Fibroblast of skin of scalp (primary cell): Measurements from ENCODE around the gene MRM2.

Source experiments
- DNase-seq: peaks from one replicate; pipeline ENCODE4 v3.0.0-alpha.2; 2013

Gene MRM2

GRCh38 chr7:2220506-2220905 lies 21.5 kb downstream of the MRM2 start:
- DNase-seq, result no peak

GRCh38 chr7:2220030-2220429 lies 22.0 kb downstream of the MRM2 start:
- DNase-seq, result no peak

DNA sequence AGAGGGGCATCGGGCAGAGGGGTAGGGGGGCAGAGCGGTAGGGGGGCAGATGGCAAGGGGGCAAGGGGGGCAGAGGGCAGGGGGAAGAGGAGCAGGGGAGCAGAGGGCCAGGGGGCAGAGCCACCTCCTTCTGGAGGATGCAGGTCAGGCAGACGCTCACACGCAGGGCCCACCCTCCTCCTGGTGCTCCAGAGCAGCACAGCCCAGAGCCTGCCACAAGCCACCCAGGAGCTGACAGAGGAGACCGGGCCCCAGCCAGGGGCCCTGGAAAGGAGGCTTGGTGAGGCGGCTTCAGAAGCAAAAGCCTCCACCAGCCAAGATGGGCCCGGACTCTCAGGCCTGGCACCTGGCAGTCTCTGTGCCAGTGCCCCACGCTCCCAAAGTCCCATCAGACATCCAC lies 22.4 kb downstream of the MRM2 start:
- DNase-seq, result no peak

- DNase-seq, result no peak
Observed at GRCh38 chr7:2219136-2219535, 22.9 kb downstream of the MRM2 start.

DNA sequence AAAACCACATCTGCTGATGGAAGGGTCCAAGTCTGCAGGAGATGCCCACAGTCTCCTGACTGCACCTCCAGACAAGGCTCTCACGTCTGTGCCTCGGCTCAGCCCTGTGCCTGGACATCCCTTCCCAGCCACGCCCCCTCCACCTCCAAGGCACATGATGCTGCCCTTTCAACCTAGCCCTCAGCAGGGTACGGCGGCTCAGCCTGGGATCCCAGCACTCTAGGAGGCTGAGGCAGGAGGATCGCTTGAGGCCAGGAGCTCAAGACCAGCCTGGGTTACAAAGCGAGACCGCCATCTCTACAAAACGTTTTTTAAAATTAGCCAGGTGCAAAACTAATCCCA lies 23.6 kb downstream of the MRM2 start:
- DNase-seq, result no peak

DNA sequence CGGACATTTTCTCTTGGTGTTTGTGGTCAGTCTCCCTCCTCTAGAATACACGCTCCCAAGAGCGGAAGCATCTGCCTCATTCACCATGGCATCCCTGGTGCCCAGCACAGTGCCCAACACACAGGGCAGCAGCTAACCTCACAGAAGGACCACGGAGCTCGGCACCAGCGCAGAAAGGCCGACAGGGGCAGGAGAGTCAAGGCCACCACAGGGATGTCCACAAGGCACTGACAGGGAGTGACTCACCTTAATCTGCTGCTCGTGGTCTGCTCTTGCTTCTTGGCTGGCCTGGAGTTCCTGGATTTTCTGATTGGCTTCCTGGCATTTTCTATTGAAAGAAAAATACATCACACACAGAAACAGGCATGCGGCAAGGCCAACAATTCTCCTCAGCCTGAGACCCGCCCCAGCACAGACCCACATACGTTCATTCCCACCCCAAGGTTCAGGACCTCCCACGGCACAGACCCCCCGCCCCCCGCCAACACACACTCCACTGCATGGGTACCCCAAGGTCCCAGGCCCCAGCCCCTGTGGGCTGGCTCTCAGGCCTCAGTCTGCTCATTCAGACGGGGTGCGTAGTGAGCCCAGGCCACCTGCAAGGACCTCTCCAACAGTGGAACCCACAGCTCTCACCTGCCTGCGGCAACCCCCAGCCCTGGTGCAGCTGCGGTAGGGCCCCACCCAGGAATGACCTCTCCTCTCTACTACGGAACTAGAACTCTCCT lies 24.1 kb downstream of the MRM2 start:
- DNase-seq, result no peak

DNA sequence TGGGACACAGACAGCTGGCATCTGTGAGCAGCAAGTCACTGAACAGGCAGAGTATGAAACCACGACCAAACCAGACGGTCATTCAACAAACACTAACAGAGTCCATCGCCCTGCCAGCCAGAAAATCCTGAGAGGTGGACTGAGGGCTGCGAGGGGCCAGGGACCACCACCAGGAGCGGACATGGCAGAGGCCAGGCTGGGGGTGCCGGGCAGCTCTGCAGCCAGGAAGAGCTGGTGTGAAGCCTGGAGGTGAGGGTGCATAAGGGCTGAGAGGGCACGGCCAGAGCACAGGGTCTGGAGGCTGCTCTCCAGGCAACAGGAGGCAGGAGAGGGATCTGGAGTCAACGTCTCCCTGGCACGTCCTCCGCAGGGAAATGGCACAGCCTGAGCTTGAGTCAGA lies 24.8 kb downstream of the MRM2 start:
- no peak for DNase-seq

DNA sequence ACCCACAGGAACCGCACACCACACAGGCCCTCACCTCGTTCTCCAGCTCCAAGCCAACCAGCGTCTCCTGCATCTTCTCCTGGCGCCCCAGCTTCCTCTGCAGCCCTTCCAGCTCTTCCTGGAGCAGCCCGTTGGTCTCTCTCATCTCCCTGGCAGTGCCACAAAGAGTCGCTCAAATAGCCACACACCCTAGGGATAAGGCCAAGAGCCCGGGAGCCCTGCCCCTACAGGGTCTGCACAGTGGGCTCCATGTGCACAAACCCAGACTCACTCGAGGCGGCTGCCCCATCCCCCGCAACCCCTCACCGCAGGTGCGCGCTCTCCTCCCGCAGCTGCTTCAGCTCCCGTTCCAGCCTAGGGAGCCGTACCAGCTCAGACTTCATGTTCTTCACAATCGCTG lies 26.2 kb downstream of the MRM2 start:
- DNase-seq, result no peak

- no peak for DNase-seq
Observed at GRCh38 chr7:2214636-2215035, 27.4 kb downstream of the MRM2 start.

DNA sequence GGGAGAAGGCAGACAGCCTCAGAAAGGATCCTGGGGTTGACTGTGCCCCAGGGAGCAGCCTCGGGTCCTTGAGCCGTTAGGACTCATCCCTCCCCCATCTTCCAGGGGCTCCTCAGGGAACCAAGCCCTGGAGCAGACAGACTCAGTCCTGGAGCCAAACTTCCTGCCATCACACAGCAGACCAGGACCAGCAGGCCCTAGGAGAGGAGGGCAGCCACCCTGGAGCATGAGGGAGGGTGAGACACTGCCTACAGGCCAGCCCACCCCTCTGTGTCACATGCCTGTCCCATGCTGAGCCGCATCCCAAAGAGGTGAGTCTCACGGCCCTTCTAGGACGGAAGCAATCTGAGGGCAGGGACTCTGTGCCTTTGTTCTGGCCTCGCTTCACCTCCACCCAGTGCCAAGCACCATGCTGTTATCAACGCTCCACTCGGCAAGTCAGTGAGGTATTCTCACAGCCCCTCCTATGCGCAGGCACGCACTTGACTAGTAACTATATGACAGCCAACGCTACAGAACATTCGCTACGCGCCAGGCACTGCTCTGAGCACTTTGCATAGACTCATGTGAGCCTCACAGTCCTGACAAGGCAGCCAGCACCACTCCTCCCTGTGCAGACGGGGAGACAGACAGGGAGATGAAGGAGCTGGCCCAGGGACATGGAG lies 28.3 kb downstream of the MRM2 start:
- DNase-seq, result no peak

GRCh38 chr7:2212906-2213305 lies 29.1 kb downstream of the MRM2 start:
- DNase-seq, result no peak

- DNase-seq, result no peak
Observed at GRCh38 chr7:2211926-2212325, 30.1 kb downstream of the MRM2 start.

- no peak for DNase-seq
Observed at GRCh38 chr7:2211259-2211880, 30.6 kb downstream of the MRM2 start.

- DNase-seq, result no peak
Observed at GRCh38 chr7:2210551-2211258, 31.3 kb downstream of the MRM2 start.

DNA sequence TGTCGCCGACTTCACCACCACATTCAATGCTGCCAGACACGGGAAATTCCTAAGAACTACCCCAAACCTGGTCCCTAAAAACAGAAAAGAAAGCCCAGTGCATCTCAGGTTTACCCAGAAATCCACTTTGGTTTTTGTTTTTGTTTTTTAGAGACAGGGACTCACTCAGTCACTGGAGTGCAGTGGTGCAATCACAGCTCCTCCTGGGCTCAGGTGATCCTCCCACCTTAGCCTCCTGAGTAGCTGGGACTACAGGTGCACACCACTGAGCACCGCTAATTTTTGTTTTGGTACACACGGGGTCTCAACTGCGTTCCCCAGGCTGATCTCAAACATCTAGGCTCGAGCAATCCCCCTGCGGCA lies 32.1 kb downstream of the MRM2 start:
- no peak for DNase-seq

- DNase-seq, result peak; percentile 82
Observed at GRCh38 chr7:2209146-2209960, 32.7 kb downstream of the MRM2 start.

DNA sequence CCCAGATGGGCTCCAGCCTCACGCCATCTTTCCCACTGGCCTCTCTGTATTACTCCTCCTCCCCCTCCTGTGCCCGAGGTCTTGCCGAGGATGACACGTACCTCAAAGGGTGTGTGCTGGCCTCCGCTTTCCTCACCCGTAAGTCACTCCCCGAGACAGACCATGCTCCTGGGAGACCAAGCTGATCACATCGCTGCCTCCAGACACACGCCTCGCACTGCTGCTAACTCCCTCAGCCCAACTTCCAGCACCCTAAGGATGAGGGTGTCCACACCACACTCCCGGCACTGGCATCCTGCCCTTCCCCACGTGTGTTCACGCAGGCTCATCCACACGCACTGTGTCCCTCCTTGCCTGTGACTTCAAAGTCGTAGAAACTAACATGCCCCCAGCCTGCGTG lies 33.3 kb downstream of the MRM2 start:
- no peak for DNase-seq

- no peak for DNase-seq
Observed at GRCh38 chr7:2205036-2205780, 36.8 kb downstream of the MRM2 start.

GRCh38 chr7:2204446-2204845 lies 37.6 kb downstream of the MRM2 start:
- no peak for DNase-seq

DNA sequence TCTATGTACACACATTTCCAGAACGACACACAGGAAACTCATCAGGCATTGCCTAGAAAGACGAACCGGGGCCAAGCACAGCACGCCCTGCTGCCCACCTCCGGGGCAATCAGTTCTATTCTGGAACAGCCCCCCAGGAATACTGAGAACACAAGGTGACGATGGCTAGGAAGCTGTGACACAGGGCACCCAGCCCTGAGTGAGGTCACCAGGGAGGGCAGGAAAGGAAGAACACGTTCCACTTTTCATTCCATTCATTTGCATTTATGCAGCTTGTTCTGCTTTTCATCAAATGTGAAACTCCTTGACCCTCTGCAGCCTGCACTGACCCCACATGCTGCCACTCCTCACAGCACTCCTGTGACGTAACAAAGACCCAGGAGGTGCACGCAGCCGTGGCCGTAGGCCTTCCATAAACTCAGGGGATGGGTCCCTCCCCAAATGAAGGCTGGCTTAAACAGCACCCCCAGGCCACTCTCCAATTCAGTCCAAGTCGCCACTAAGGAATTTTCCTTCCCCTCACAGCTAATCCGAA lies 38.2 kb downstream of the MRM2 start:
- DNase-seq, result no peak

DNA sequence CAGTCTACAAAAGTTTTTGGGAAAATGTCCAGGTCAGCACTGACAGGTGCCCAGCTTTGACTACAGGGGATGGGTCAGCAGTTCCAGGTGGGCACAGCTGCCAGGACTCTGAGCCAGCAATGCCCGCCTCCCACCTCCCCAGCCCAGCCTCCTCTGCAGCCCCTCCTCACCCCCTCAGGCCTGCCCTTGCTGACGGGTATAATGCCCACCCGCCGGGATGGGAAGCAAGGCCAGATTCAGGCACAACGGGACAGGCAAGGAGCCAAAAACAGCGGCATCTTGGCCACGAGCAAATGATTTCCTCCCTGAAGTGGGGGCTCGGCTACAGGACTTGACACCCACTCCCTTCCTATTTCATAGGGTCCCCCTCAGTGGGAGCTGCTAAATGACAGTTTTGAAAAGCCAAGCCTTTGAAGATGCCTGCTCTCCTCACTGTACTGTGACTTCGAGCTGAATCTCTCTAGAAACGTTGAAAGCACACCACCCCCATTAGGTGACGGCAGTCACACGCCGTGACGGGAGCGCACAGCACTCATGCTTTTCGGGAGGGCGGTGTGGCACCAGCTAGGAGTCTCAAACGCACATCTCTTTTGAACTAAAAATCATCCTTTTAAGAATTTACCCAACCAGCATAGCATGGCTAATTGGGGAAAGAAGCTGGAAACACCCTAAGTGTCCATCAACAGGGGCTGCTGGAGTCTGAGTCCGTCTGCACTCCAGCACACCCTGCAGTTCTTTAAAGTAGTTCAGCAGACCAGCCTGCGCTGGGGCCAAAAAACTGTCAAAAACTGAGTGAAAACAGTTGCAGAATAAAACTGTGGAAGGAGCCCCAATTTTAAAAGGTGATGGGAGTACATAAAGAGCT lies 38.9 kb downstream of the MRM2 start:
- no peak for DNase-seq
